Adrenal gland (tissue), 5 donors: ENCODE measurements around the gene ACSF3.

Experiments used
- CTCF ChIP-seq, 6 experiments: fragments of 450-650 bp in 4 of 6; fragments of 200-600 bp in 2 of 6; sonication (generic) in 1 of 6; IDR thresholded peaks; 1 replicate in 5 of 6; 2 replicates in 1 of 6; pipeline versions ENCODE4 v1.5.1 to v1.8.0; 2016 to 2021; ENCODE audit warnings: antibody characterized with exemption in 6 of 6, mild to moderate bottlenecking in 2 of 6, moderate library complexity in 1 of 6
- POLR2A ChIP-seq, 2 donors: fragments of 450-650 bp; IDR thresholded peaks; one replicate each; pipeline ENCODE4 v1.6.1; 2017; ENCODE audit warnings: antibody characterized with exemption in 2 of 2, mild to moderate bottlenecking in 2 of 2, moderate library complexity in 1 of 2
- donor health status: DM: no; HTN: no; CAD: no.

- no peak for TF ChIP-seq POLR2A (IDR thresholded peaks at IDR 0.05)
- no peak for TF ChIP-seq CTCF (IDR thresholded peaks at IDR 0.05)
Observed at GRCh38 chr16:89047331-89048089, 46.1 kb upstream of the ACSF3 start.
